Right renal cortex interstitium (tissue), 3 donors: ENCODE data around the gene EFCAB14. TPM values are rescaled to one million over a fixed set of nuclear protein-coding genes. Genes with fewer than 3 reads are reported as not detected.
"Not testable (repeated sequence)": the region's sequence is repeated elsewhere in the genome, so short reads cannot be mapped to it uniquely, and the experiment has no call there.

Experiments used
- DNase-seq, 3 donors: peaks; one replicate each; pipeline ENCODE4 v3.0.0-alpha.2; 2013; ENCODE audit warnings: low read depth in 3 of 3, low spot score in 2 of 3
- polyA plus RNA-seq, 3 donors: library from polyadenylated mRNA; unstranded; fragments of 120-200 nt; gene quantifications; one replicate each; pipeline ENCODE4 v1.2.1, GENCODE V29; 2013; ENCODE audit not compliant: insufficient read length in 3 of 3

Gene EFCAB14
- polyA plus RNA-seq, 3 donors: 109 to 111 (median 110) TPM

GRCh38 chr1:46687921-46688509 is 30.9 kb downstream of the EFCAB14 start:
- DNase-seq: no peak

GRCh38 chr1:46687093-46687659 is 31.7 kb downstream of the EFCAB14 start:
- DNase-seq: peak in 1 of 3 donors; percentile 13

- DNase-seq: no peak
Observed at GRCh38 chr1:46686255-46686654, 32.7 kb downstream of the EFCAB14 start.

GRCh38 chr1:46684670-46685069 is 34.2 kb downstream of the EFCAB14 start:
- no peak for DNase-seq

DNA sequence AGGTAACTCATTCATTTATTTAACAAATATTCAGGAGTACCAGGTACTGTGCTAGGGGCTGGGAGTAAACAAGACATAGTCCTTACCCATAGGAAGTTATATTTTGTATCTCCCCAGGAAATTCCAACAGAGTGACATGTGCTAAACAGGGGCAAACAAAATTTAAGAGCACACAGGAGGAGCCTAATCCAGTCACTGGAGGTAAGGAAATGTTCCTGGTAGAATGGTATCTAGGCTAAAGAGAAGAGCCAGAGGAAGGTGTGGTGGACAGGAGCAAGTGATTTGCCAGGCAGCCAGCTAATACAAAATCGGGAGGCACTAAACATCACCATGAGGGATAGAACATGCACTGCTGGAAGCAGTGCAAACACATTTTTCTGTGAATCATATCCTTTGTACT is 36.9 kb downstream of the EFCAB14 start:
- no peak for DNase-seq

- no peak for DNase-seq
Observed at GRCh38 chr1:46681333-46682034, 37.4 kb downstream of the EFCAB14 start.

- no peak for DNase-seq
Observed at GRCh38 chr1:46679789-46680573, 38.9 kb downstream of the EFCAB14 start.

GRCh38 chr1:46677339-46677738 is 41.6 kb downstream of the EFCAB14 start:
- no peak for DNase-seq

GRCh38 chr1:46676531-46676930 is 42.4 kb downstream of the EFCAB14 start:
- DNase-seq: no peak

DNA sequence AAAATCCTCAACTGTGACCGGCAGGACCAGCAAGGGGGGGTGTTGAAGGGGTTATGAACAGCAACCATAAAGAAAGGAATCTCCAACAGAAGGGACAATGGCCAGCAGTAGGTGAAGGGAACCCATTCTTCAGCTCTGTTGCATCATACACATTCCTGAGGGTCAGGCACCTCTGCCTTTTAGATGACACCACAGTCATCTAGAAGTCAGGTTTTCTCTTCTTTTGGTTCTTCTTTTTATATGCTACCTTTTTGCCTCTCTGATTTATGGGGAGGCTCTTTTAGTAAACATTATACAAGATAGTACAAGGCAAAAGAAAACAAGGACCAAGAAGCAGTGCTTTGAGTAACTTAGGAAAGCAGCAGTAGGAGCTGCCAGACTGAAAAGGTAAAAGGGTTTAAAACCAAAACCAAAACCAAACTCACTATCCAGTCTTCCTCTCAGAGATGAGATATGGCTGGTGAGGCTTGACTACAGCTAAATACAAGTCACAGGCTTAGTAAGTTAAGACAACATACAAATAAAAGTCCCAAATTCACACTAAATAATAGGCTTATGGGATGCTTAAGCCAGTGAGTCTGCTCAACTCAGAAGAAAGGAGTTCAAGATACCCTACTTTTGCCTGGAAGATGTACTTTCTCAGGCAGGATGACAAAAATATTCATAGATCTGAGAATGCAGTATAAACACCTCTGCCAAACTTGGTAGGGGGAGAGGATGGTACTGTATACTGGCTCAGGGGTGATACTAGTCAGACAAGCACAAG is 43.2 kb downstream of the EFCAB14 start:
- DNase-seq: no peak

- no peak for DNase-seq
Observed at GRCh38 chr1:46673749-46674182, 45.1 kb downstream of the EFCAB14 start.

DNA sequence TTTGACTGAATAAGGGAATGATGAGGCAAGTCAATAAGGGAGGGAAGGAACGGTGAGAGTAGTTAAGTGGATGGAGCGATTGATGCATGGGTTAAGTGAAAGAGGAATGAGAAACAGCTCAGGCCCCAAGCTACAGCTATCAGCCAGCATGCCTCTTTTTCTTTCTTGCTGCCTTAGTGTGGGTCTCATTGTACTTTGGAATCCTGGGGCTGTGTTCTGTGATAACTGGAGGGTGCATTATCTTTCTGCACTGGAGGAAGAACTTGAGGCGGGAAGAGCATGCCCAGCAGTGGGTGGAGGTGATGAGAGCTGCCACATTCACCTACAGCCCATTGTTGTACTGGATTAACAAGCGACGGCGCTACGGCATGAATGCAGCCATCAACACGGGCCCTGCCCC is 46.2 kb downstream of the EFCAB14 start:
- no peak for DNase-seq

DNA sequence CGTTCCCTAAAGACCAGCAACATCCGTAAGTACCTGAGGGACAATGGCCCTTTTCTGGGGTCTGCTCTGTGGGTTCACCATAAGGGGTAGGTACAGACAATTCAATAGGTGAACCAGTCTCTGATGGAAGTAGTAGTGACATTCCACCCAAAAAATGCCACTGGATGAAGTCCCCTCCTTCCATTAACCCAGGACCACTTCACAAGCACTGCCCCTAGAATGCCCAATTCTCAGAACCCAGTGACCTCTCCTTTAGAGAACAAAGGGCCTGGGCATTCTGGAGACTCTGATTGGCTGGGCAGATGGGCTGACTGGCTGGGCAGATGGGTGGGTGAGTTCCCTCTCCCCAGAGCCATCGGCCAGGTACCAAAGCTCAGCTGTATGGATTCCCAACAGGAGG is 47.4 kb downstream of the EFCAB14 start, which contains the start of gene TEX38:
Gene TEX38 (plus strand): TSS at position 301 of the 400 bp plus-strand sequence. CDS start 81 bp downstream, at position 382.
- no peak for DNase-seq

DNA sequence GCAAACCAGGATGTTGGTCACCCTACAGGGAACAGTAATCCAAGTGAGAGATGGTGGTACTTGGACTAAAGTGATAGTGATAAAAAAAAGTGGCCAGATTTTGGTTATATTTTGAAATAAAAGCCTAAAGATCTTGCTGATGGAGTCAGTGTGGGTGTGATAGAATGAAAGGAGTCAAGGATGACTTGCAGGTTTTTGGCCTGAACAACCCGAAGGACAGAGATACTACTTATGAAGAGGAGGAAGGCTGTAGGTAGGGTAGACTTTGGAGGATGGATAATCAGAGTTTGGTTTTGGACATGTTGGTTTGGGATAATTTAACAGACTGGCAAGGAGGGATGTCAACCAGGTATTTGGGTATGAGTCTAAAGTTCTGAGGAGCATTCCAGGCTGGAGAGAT is 48.8 kb downstream of the EFCAB14 start:
- no peak for DNase-seq

- DNase-seq: peak in 2 of 3 donors; percentile 29 to 46
Observed at GRCh38 chr1:46667782-46668760, 50.8 kb downstream of the EFCAB14 start, which contains the start of gene ATPAF1. ATPAF1 (minus strand) TSS chr1:46668364; CDS start chr1:46668322, 42 bp downstream.

GRCh38 chr1:46665983-46666382 is 52.9 kb downstream of the EFCAB14 start:
- DNase-seq: no peak

DNA sequence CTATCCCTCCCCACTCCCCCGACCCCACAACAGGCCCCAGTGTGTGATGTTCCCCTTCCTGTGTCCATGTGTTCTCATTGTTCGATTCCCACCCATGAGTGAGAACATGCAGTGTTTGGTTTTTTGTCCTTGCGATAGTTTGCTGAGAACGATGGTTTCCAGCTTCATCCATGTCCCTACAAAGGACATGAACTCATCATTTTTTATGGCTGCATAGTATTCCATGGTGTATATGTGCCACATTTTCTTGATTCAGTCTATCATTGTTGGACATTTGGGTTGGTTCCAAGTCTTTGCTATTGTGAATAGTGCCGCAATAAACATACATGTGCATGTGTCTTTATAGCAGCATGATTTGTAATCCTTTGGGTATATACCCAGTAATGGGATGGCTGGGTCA is 56.0 kb downstream of the EFCAB14 start:
- DNase-seq: not testable (repeated sequence)

GRCh38 chr1:46660116-46660515 is 58.8 kb downstream of the EFCAB14 start:
- DNase-seq: not testable (repeated sequence)

GRCh38 chr1:46659307-46659870 is 59.5 kb downstream of the EFCAB14 start:
- DNase-seq: no peak
